T-helper 2 cell treated with Interferon-gamma antibody and Interleukin-4, amounts not matched to agents 5 μg/mL and 100 μg/mL, for 36 hours (primary cell): ENCODE measurements around the gene EPHA4.

Experiments used
- DNase-seq: peaks from one replicate; pipeline ENCODE4 v3.0.0; 2021; ENCODE audit warnings: low spot score
- H3K27ac Mint-ChIP-seq: one replicate; pipeline ENCODE4 v1.8.0; 2021; ENCODE audit warnings: mild to moderate bottlenecking, mixed read lengths
- H3K27me3 Mint-ChIP-seq: one replicate; pipeline ENCODE4 v1.8.0; 2021; ENCODE audit warnings: low read depth, mixed read lengths
- H3K36me3 Mint-ChIP-seq: one replicate; pipeline ENCODE4 v1.8.0; 2021; ENCODE audit warnings: low read depth, mixed read lengths
- H3K4me1 Mint-ChIP-seq: one replicate; pipeline ENCODE4 v1.8.0; 2021; ENCODE audit warnings: low read depth, mixed read lengths
- H3K4me3 Mint-ChIP-seq: one replicate; pipeline ENCODE4 v1.8.0; 2022; ENCODE audit warnings: mild to moderate bottlenecking, moderate library complexity, mixed read lengths
- H3K9me3 Mint-ChIP-seq: one replicate; pipeline ENCODE4 v1.8.0; 2021; ENCODE audit warnings: mixed read lengths

EPHA4 gene

GRCh38 chr2:221567809-221568208 is 4.3 kb downstream of the EPHA4 start:
- H3K27me3 Mint-ChIP-seq: peaks cover 72% of the 10 kb centered on the region
- peaks cover 2% of the 10 kb centered on the region for H3K36me3 Mint-ChIP-seq
- no peak for DNase-seq
- no peak overlapping the region for H3K27ac Mint-ChIP-seq
- H3K9me3 Mint-ChIP-seq: no peaks in the 10 kb centered on the region
- H3K4me1 Mint-ChIP-seq: peaks cover 17% of the 10 kb centered on the region
- H3K4me3 Mint-ChIP-seq: no peak overlapping the region

GRCh38 chr2:221567231-221567760 is 4.8 kb downstream of the EPHA4 start:
- no peaks in the 10 kb centered on the region for H3K9me3 Mint-ChIP-seq
- no peak overlapping the region for H3K4me3 Mint-ChIP-seq
- no peak overlapping the region for H3K27ac Mint-ChIP-seq
- H3K4me1 Mint-ChIP-seq: peaks cover 14% of the 10 kb centered on the region
- peaks cover 69% of the 10 kb centered on the region for H3K27me3 Mint-ChIP-seq
- DNase-seq: no peak
- peaks cover 2% of the 10 kb centered on the region for H3K36me3 Mint-ChIP-seq

GRCh38 chr2:221563270-221563985 is 8.7 kb downstream of the EPHA4 start:
- H3K4me1 Mint-ChIP-seq: no peaks in the 10 kb centered on the region

GRCh38 chr2:221562226-221562625 is 9.9 kb downstream of the EPHA4 start:
- Mint-ChIP-seq H3K4me3 (no peak overlapping the region), H3K9me3 (no peaks in the 10 kb centered on the region), H3K36me3 (no peaks in the 10 kb centered on the region), H3K4me1 (no peaks in the 10 kb centered on the region), H3K27ac (no peak overlapping the region), H3K27me3 (peaks cover 34% of the 10 kb centered on the region)
- no peak for DNase-seq

More at GRCh38 chr2:221563270-221563985, 8.7 kb downstream of the EPHA4 start:
- no peak overlapping the region for H3K27ac Mint-ChIP-seq
- H3K4me3 Mint-ChIP-seq: no peak overlapping the region
- peaks cover 39% of the 10 kb centered on the region for H3K27me3 Mint-ChIP-seq
- no peak for DNase-seq
- H3K9me3 Mint-ChIP-seq: no peaks in the 10 kb centered on the region
- no peaks in the 10 kb centered on the region for H3K36me3 Mint-ChIP-seq

GRCh38 chr2:221561770-221562169 is 10.3 kb downstream of the EPHA4 start:
- Mint-ChIP-seq H3K27ac (no peak overlapping the region), H3K36me3 (no peaks in the 10 kb centered on the region), H3K27me3 (peaks cover 30% of the 10 kb centered on the region), H3K4me3 (no peak overlapping the region), H3K4me1 (no peaks in the 10 kb centered on the region), H3K9me3 (no peaks in the 10 kb centered on the region)
- no peak for DNase-seq

- Mint-ChIP-seq H3K27ac (no peak overlapping the region), H3K4me1 (peaks cover 7% of the 10 kb centered on the region), H3K4me3 (no peak overlapping the region), H3K27me3 (peaks cover 18% of the 10 kb centered on the region), H3K36me3 (no peaks in the 10 kb centered on the region), H3K9me3 (no peaks in the 10 kb centered on the region)
- no peak for DNase-seq
Observed at GRCh38 chr2:221559991-221560390, 12.1 kb downstream of the EPHA4 start.

- no peaks in the 10 kb centered on the region for H3K36me3 Mint-ChIP-seq
- H3K27ac Mint-ChIP-seq: no peak overlapping the region
- DNase-seq: no peak
- H3K4me1 Mint-ChIP-seq: peaks cover 7% of the 10 kb centered on the region
- no peak overlapping the region for H3K4me3 Mint-ChIP-seq
- H3K9me3 Mint-ChIP-seq: no peaks in the 10 kb centered on the region
- peaks cover 16% of the 10 kb centered on the region for H3K27me3 Mint-ChIP-seq
Observed at GRCh38 chr2:221558107-221558506, 14.0 kb downstream of the EPHA4 start.

- no peak overlapping the region for H3K4me3 Mint-ChIP-seq
- no peaks in the 10 kb centered on the region for H3K9me3 Mint-ChIP-seq
- no peak for DNase-seq
- no peaks in the 10 kb centered on the region for H3K36me3 Mint-ChIP-seq
- H3K27me3 Mint-ChIP-seq: peaks cover 20% of the 10 kb centered on the region
- no peak overlapping the region for H3K27ac Mint-ChIP-seq
- peaks cover 7% of the 10 kb centered on the region for H3K4me1 Mint-ChIP-seq
Observed at GRCh38 chr2:221555494-221555846, 16.6 kb downstream of the EPHA4 start.

GRCh38 chr2:221554769-221555493 is 17.2 kb downstream of the EPHA4 start:
- no peaks in the 10 kb centered on the region for H3K36me3 Mint-ChIP-seq
- peaks cover 20% of the 10 kb centered on the region for H3K27me3 Mint-ChIP-seq
- no peak overlapping the region for H3K4me3 Mint-ChIP-seq
- no peak overlapping the region for H3K27ac Mint-ChIP-seq
- no peak for DNase-seq
- H3K4me1 Mint-ChIP-seq: peaks cover 7% of the 10 kb centered on the region
- H3K9me3 Mint-ChIP-seq: no peaks in the 10 kb centered on the region

GRCh38 chr2:221553333-221553732 is 18.8 kb downstream of the EPHA4 start:
- H3K9me3 Mint-ChIP-seq: no peaks in the 10 kb centered on the region
- DNase-seq: no peak
- H3K27me3 Mint-ChIP-seq: peaks cover 11% of the 10 kb centered on the region
- no peaks in the 10 kb centered on the region for H3K36me3 Mint-ChIP-seq
- peaks cover 11% of the 10 kb centered on the region for H3K4me1 Mint-ChIP-seq
- no peak overlapping the region for H3K4me3 Mint-ChIP-seq
- H3K27ac Mint-ChIP-seq: no peak overlapping the region

GRCh38 chr2:221552291-221552690 is 19.8 kb downstream of the EPHA4 start:
- H3K27ac Mint-ChIP-seq: no peak overlapping the region
- no peaks in the 10 kb centered on the region for H3K9me3 Mint-ChIP-seq
- peaks cover 11% of the 10 kb centered on the region for H3K4me1 Mint-ChIP-seq
- H3K36me3 Mint-ChIP-seq: peaks cover 2% of the 10 kb centered on the region
- no peak for DNase-seq
- peaks cover 5% of the 10 kb centered on the region for H3K27me3 Mint-ChIP-seq
- no peak overlapping the region for H3K4me3 Mint-ChIP-seq

- DNase-seq: no peak
- H3K27me3 Mint-ChIP-seq: peaks cover 5% of the 10 kb centered on the region
- H3K9me3 Mint-ChIP-seq: no peaks in the 10 kb centered on the region
- H3K36me3 Mint-ChIP-seq: peaks cover 2% of the 10 kb centered on the region
- H3K27ac Mint-ChIP-seq: no peak overlapping the region
- no peak overlapping the region for H3K4me3 Mint-ChIP-seq
- H3K4me1 Mint-ChIP-seq: peaks cover 12% of the 10 kb centered on the region
Observed at GRCh38 chr2:221551864-221552263, 20.2 kb downstream of the EPHA4 start.

GRCh38 chr2:221549143-221549542 is 23.0 kb downstream of the EPHA4 start:
- no peaks in the 10 kb centered on the region for H3K9me3 Mint-ChIP-seq
- peaks cover 5% of the 10 kb centered on the region for H3K27me3 Mint-ChIP-seq
- no peak for DNase-seq
- peaks cover 7% of the 10 kb centered on the region for H3K4me1 Mint-ChIP-seq
- no peak overlapping the region for H3K27ac Mint-ChIP-seq
- peaks cover 2% of the 10 kb centered on the region for H3K36me3 Mint-ChIP-seq
- no peak overlapping the region for H3K4me3 Mint-ChIP-seq

- Mint-ChIP-seq H3K4me1 (peaks cover 7% of the 10 kb centered on the region), H3K27ac (no peak overlapping the region), H3K27me3 (no peaks in the 10 kb centered on the region), H3K4me3 (no peak overlapping the region), H3K36me3 (peaks cover 2% of the 10 kb centered on the region), H3K9me3 (no peaks in the 10 kb centered on the region)
- no peak for DNase-seq
Observed at GRCh38 chr2:221546505-221547225, 25.4 kb downstream of the EPHA4 start.
